ENCODE measurements around the gene ADGRG1.
"Not testable (repeated sequence)": the region's sequence is repeated elsewhere in the genome, so short reads cannot be mapped to it uniquely, and the experiment has no call there.

GRCh38 chr16:57712569-57712968 lies 84.1 kb downstream of the ADGRG1 start:
- TF ChIP-seq CTCF, POLR2A (IDR thresholded peaks at IDR 0.05): not testable (repeated sequence)
